Measurements from ENCODE around the gene RPAP2. TPM values are rescaled to one million over a fixed set of nuclear protein-coding genes. Genes with fewer than 3 reads are reported as not detected.
"Not testable (repeated sequence)": the region's sequence is repeated elsewhere in the genome, so short reads cannot be mapped to it uniquely, and the experiment has no call there.

RPAP2 gene
- polyA plus RNA-seq, 4 donors: 2.2 to 25.9 (median 10.7) TPM

DNA sequence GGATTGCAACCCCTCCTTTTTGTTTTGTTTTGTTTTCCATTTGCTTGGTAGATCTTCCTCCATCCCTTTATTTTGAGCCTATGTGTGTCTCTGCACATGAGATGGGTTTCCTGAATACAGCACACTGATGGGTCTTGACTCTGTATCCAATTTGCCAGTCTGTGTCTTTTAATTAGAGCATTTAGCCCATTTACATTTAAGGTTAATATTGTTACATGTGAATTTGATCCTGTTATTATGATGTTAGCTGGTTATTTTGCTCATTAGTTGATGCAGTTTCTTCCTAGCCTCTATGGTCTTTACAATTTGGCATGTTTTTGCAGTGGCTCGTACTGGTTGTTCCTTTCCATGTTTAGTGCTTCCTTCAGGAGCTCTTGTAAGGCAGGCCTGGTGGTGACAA lies 135.7 kb downstream of the RPAP2 start:
- not testable (repeated sequence) for H3K4me1 ChIP-seq (ENCODE audit: control insufficient read depth in 3 of 3, insufficient read depth in 2 of 3, low read depth in 1 of 3, low read length in 2 of 3); DNase-seq; H3K27ac ChIP-seq (ENCODE audit: low read depth in 1 of 3, low read length in 2 of 3); H3K36me3 ChIP-seq (ENCODE audit: control insufficient read depth in 3 of 3, insufficient read depth in 2 of 3, low read depth in 1 of 3, low read length in 3 of 3); H3K27me3 ChIP-seq (ENCODE audit: control insufficient read depth in 3 of 3, insufficient read depth in 3 of 3, low read length in 3 of 3); FAIRE-seq; H3K4me3 ChIP-seq (ENCODE audit: low read depth in 1 of 3, low read length in 3 of 3)
- WGBS, 3 donors: 76 to 100% (median 85%) methylated on average over 1 of the region's 1 CpG
- peaks cover 0 to 12% of the 10 kb centered on the region in 2 donors for H3K9me3 ChIP-seq (ENCODE audit: control insufficient read depth in 2 of 2, insufficient read depth in 1 of 2, low read depth in 1 of 2, low read length in 1 of 2)

- Histone ChIP-seq H3K27me3 (ENCODE audit: control insufficient read depth in 3 of 3, insufficient read depth in 3 of 3, low read length in 3 of 3) (no peaks in the 10 kb centered on the region), H3K9me3 (ENCODE audit: control insufficient read depth in 2 of 2, insufficient read depth in 1 of 2, low read depth in 1 of 2, low read length in 1 of 2) (peaks cover 0 to 19% of the 10 kb centered on the region in 2 donors), H3K4me1 (ENCODE audit: control insufficient read depth in 3 of 3, insufficient read depth in 2 of 3, low read depth in 1 of 3, low read length in 2 of 3) (peaks cover 0 to 3% (median 0%) of the 10 kb centered on the region in 3 donors), H3K36me3 (ENCODE audit: control insufficient read depth in 3 of 3, insufficient read depth in 2 of 3, low read depth in 1 of 3, low read length in 3 of 3) (no peaks in the 10 kb centered on the region), H3K27ac (ENCODE audit: low read depth in 1 of 3, low read length in 2 of 3) (no peak overlapping the region), H3K4me3 (ENCODE audit: low read depth in 1 of 3, low read length in 3 of 3) (no peak overlapping the region)
- 84 to 93% (median 88%) methylated on average over 1 of the region's 1 CpG for WGBS, 3 donors
- DNase-seq (no peak), FAIRE-seq (no peak)
Measured at GRCh38 chr1:92439291-92439690, 140.4 kb downstream of the RPAP2 start.

- WGBS, 3 donors: 95 to 97% (median 96%) methylated on average over 9 of the region's 9 CpGs
- no peaks in the 10 kb centered on the region for H3K27me3 ChIP-seq (ENCODE audit: control insufficient read depth in 3 of 3, insufficient read depth in 3 of 3, low read length in 3 of 3)
- H3K4me3 ChIP-seq (ENCODE audit: low read depth in 1 of 3, low read length in 3 of 3): no peak overlapping the region
- H3K4me1 ChIP-seq (ENCODE audit: control insufficient read depth in 3 of 3, insufficient read depth in 2 of 3, low read depth in 1 of 3, low read length in 2 of 3): peaks cover 0 to 3% (median 0%) of the 10 kb centered on the region in 3 donors
- H3K36me3 ChIP-seq (ENCODE audit: control insufficient read depth in 3 of 3, insufficient read depth in 2 of 3, low read depth in 1 of 3, low read length in 3 of 3): no peaks in the 10 kb centered on the region
- H3K27ac ChIP-seq (ENCODE audit: low read depth in 1 of 3, low read length in 2 of 3): peak overlapping the region in 1 of 3 donors; percentile 71
- H3K9me3 ChIP-seq (ENCODE audit: control insufficient read depth in 2 of 2, insufficient read depth in 1 of 2, low read depth in 1 of 2, low read length in 1 of 2): peaks cover 0 to 15% of the 10 kb centered on the region in 2 donors
- DNase-seq (no peak), FAIRE-seq (no peak)
Measured at GRCh38 chr1:92441316-92441696, 142.4 kb downstream of the RPAP2 start.

DNA sequence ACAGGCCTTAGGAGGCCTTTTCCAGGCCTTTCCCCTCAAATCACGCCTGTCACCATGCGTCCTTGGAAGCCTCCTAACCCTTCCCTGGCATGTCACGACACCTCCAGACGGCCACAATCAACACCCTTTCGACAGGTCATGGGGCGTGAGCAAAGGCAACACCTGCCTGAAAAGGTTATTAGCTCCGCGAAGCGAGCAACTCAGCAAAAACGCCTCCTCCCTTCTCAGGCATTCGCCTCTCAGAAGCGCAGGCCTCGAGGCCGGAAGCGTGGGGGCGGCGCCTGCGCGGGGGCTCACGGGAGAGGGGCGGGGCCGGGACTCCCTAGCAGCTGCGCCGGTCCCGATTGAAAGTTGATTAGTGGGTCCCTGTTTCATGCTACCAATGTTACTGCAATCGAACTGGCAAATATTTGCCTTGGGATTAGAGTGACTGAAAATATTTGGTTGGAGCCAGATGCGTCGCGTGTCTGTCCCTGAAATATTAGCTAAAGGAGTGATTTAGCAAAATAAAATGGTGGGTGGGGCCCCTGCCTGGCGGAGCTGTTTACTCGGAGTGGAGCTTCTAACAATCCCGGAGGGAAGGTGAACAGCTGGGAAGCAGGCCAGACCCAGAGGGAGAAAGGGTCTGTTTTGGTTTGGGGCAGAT lies 143.0 kb downstream of the RPAP2 start:
- Histone ChIP-seq H3K27me3 (ENCODE audit: control insufficient read depth in 3 of 3, insufficient read depth in 3 of 3, low read length in 3 of 3) (no peaks in the 10 kb centered on the region), H3K27ac (ENCODE audit: low read depth in 1 of 3, low read length in 2 of 3) (peak overlapping the region in 1 of 3 donors; percentile 71), H3K4me1 (ENCODE audit: control insufficient read depth in 3 of 3, insufficient read depth in 2 of 3, low read depth in 1 of 3, low read length in 2 of 3) (peaks cover 0 to 3% (median 0%) of the 10 kb centered on the region in 3 donors), H3K36me3 (ENCODE audit: control insufficient read depth in 3 of 3, insufficient read depth in 2 of 3, low read depth in 1 of 3, low read length in 3 of 3) (no peaks in the 10 kb centered on the region), H3K4me3 (ENCODE audit: low read depth in 1 of 3, low read length in 3 of 3) (peak overlapping the region in 2 of 3 donors; percentile 17 to 58), H3K9me3 (ENCODE audit: control insufficient read depth in 2 of 2, insufficient read depth in 1 of 2, low read depth in 1 of 2, low read length in 1 of 2) (peaks cover 0 to 10% of the 10 kb centered on the region in 2 donors)
- FAIRE-seq: no peak
- 24 to 53% (median 52%) methylated on average over 32 of the region's 32 CpGs for WGBS, 3 donors
- DNase-seq: peak; percentile 80 to 92

DNA sequence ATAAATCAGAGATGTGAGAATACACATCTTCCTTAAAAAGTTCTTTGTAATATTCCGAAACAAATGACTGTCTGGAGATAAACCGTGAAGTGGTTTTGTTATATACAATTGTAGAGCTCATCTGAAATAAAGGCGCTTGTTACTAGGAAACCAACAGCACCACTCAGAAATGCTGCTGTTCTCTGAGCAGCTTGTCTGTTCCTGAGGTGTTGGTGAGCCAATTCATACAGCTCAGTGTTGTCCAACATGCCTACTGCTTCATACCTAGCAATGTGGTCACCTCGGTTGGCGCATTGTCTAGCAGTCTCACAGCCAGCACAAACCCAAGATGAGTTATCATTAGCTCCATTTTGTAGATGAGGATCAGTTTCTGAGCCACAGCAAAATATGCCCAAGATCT lies 143.5 kb downstream of the RPAP2 start:
- whole genome bisulfite sequencing, 3 donors: 74 to 83% (median 76%) methylated on average over 5 of the region's 5 CpGs
- peaks cover 0 to 8% of the 10 kb centered on the region in 2 donors for H3K9me3 ChIP-seq (ENCODE audit: control insufficient read depth in 2 of 2, insufficient read depth in 1 of 2, low read depth in 1 of 2, low read length in 1 of 2)
- H3K4me3 ChIP-seq (ENCODE audit: low read depth in 1 of 3, low read length in 3 of 3): peak overlapping the region in 2 of 3 donors; percentile 17 to 58
- no peaks in the 10 kb centered on the region for H3K36me3 ChIP-seq (ENCODE audit: control insufficient read depth in 3 of 3, insufficient read depth in 2 of 3, low read depth in 1 of 3, low read length in 3 of 3)
- H3K4me1 ChIP-seq (ENCODE audit: control insufficient read depth in 3 of 3, insufficient read depth in 2 of 3, low read depth in 1 of 3, low read length in 2 of 3): peaks cover 0 to 3% (median 0%) of the 10 kb centered on the region in 3 donors
- no peaks in the 10 kb centered on the region for H3K27me3 ChIP-seq (ENCODE audit: control insufficient read depth in 3 of 3, insufficient read depth in 3 of 3, low read length in 3 of 3)
- peak overlapping the region in 1 of 3 donors; percentile 71 for H3K27ac ChIP-seq (ENCODE audit: low read depth in 1 of 3, low read length in 2 of 3)
- DNase-seq (no peak), FAIRE-seq (no peak)

DNA sequence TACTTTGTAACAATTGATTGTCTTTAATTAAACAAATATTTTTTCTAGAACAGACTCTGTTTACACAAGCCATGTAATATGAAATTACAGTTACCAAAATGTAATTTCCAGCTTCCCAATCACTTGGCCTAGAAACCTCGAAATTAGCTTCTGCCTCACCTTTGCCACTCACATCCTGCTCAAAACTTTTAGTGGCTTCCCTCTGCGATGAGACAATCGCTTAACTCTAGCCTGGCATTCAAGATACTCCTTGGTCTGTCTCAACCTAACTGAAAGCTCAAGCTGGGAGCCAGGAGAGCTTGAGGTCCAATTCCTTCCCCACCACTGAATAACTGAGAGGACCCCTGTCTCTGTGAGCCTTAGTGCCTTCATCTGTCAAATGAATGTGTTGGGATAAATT lies 145.0 kb downstream of the RPAP2 start:
- Histone ChIP-seq H3K27ac (ENCODE audit: low read depth in 1 of 3, low read length in 2 of 3) (no peak overlapping the region), H3K4me1 (ENCODE audit: control insufficient read depth in 3 of 3, insufficient read depth in 2 of 3, low read depth in 1 of 3, low read length in 2 of 3) (peaks cover 0 to 3% (median 0%) of the 10 kb centered on the region in 3 donors), H3K4me3 (ENCODE audit: low read depth in 1 of 3, low read length in 3 of 3) (no peak overlapping the region), H3K27me3 (ENCODE audit: control insufficient read depth in 3 of 3, insufficient read depth in 3 of 3, low read length in 3 of 3) (no peaks in the 10 kb centered on the region), H3K9me3 (ENCODE audit: control insufficient read depth in 2 of 2, insufficient read depth in 1 of 2, low read depth in 1 of 2, low read length in 1 of 2) (peaks cover 0 to 8% of the 10 kb centered on the region in 2 donors), H3K36me3 (ENCODE audit: control insufficient read depth in 3 of 3, insufficient read depth in 2 of 3, low read depth in 1 of 3, low read length in 3 of 3) (no peaks in the 10 kb centered on the region)
- no peak for DNase-seq
- no peak for FAIRE-seq
- 72 to 82% (median 77%) methylated on average over 3 of the region's 3 CpGs for WGBS, 3 donors

DNA sequence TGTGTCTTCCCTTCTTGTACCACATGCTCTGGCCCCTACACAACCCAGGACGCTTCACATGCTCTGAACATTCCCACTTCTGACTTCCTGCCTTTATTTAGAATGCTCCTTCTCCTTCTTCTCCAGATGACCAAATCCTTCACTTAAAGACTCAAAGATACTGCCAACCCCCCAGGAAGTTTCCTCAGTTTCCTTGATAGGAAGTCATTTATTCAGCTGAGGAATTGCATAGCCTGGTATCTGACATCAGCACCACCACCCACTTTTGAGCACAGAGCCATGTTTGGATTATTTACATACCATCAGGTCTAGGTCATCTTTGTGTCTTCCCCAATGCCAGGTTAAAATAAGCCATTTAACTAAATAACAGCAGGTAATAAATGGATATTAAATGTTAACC lies 145.5 kb downstream of the RPAP2 start:
- Histone ChIP-seq H3K27ac (ENCODE audit: low read depth in 1 of 3, low read length in 2 of 3) (no peak overlapping the region), H3K4me1 (ENCODE audit: control insufficient read depth in 3 of 3, insufficient read depth in 2 of 3, low read depth in 1 of 3, low read length in 2 of 3) (peaks cover 0 to 3% (median 0%) of the 10 kb centered on the region in 3 donors), H3K4me3 (ENCODE audit: low read depth in 1 of 3, low read length in 3 of 3) (no peak overlapping the region), H3K36me3 (ENCODE audit: control insufficient read depth in 3 of 3, insufficient read depth in 2 of 3, low read depth in 1 of 3, low read length in 3 of 3) (no peaks in the 10 kb centered on the region), H3K27me3 (ENCODE audit: control insufficient read depth in 3 of 3, insufficient read depth in 3 of 3, low read length in 3 of 3) (no peaks in the 10 kb centered on the region), H3K9me3 (ENCODE audit: control insufficient read depth in 2 of 2, insufficient read depth in 1 of 2, low read depth in 1 of 2, low read length in 1 of 2) (peaks cover 0 to 8% of the 10 kb centered on the region in 2 donors)
- 77 to 95% (median 91%) methylated on average over 1 of the region's 1 CpG for whole genome bisulfite sequencing, 3 donors
- DNase-seq: no peak
- no peak for FAIRE-seq

- no peak overlapping the region for H3K27ac ChIP-seq (ENCODE audit: low read depth in 1 of 3, low read length in 2 of 3)
- 90 to 96% (median 94%) methylated on average over 2 of the region's 2 CpGs for WGBS, 3 donors
- peaks cover 0 to 3% (median 0%) of the 10 kb centered on the region in 3 donors for H3K4me1 ChIP-seq (ENCODE audit: control insufficient read depth in 3 of 3, insufficient read depth in 2 of 3, low read depth in 1 of 3, low read length in 2 of 3)
- H3K36me3 ChIP-seq (ENCODE audit: control insufficient read depth in 3 of 3, insufficient read depth in 2 of 3, low read depth in 1 of 3, low read length in 3 of 3): no peaks in the 10 kb centered on the region
- H3K9me3 ChIP-seq (ENCODE audit: control insufficient read depth in 2 of 2, insufficient read depth in 1 of 2, low read depth in 1 of 2, low read length in 1 of 2): peaks cover 0 to 8% of the 10 kb centered on the region in 2 donors
- FAIRE-seq (no peak), DNase-seq (no peak)
- H3K4me3 ChIP-seq (ENCODE audit: low read depth in 1 of 3, low read length in 3 of 3): no peak overlapping the region
- no peaks in the 10 kb centered on the region for H3K27me3 ChIP-seq (ENCODE audit: control insufficient read depth in 3 of 3, insufficient read depth in 3 of 3, low read length in 3 of 3)
Measured at GRCh38 chr1:92445865-92446264, 147.0 kb downstream of the RPAP2 start.

DNA sequence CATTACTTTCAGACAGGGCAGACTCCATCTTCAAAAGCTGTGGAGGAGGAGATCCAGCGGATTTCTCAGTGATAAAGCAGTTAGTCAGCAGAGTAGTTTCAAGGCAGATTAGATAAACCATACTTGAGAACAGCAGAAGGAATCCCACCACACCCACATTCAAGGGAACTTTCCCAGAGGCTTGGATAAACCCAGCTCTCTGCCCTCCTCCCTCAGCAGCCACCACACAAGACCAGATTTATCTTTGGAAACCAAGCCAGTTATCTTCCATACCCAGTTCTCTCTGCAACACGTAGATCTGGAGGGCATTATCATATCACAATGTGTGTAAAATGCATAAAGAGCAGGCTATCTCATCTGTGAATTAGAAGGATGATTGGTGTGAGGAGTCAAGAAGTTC lies 147.7 kb downstream of the RPAP2 start:
- no peak for FAIRE-seq
- no peak overlapping the region for H3K4me3 ChIP-seq (ENCODE audit: low read depth in 1 of 3, low read length in 3 of 3)
- H3K4me1 ChIP-seq (ENCODE audit: control insufficient read depth in 3 of 3, insufficient read depth in 2 of 3, low read depth in 1 of 3, low read length in 2 of 3): peaks cover 0 to 1% (median 0%) of the 10 kb centered on the region in 3 donors
- H3K27ac ChIP-seq (ENCODE audit: low read depth in 1 of 3, low read length in 2 of 3): no peak overlapping the region
- peaks cover 0 to 1% of the 10 kb centered on the region in 2 donors for H3K9me3 ChIP-seq (ENCODE audit: control insufficient read depth in 2 of 2, insufficient read depth in 1 of 2, low read depth in 1 of 2, low read length in 1 of 2)
- WGBS, 3 donors: 13 to 33% (median 18%) methylated on average over 2 of the region's 2 CpGs
- no peaks in the 10 kb centered on the region for H3K36me3 ChIP-seq (ENCODE audit: control insufficient read depth in 3 of 3, insufficient read depth in 2 of 3, low read depth in 1 of 3, low read length in 3 of 3)
- peak in 1 of 2 donors; percentile 15 for DNase-seq
- no peaks in the 10 kb centered on the region for H3K27me3 ChIP-seq (ENCODE audit: control insufficient read depth in 3 of 3, insufficient read depth in 3 of 3, low read length in 3 of 3)

Data from small intestine (tissue), 7 donors.